Endothelial cell of umbilical vein (primary cell): ENCODE data around the gene TLR9. TPM values are rescaled to one million over a fixed set of nuclear protein-coding genes. Genes with fewer than 3 reads are reported as not detected.

Source experiments
- BruUV-seq: library from RNA; stranded (reverse); fragments of 400-500 nt; replicated peaks from 2 replicates; lab custom pipeline; 2021; lab: Mats Ljungman, UMichigan
- CTCF ChIA-PET: fragments of 300-600, 350-600 bp; sonication (Branson Sonifier 250); formaldehyde crosslinking; loops from one replicate; lab custom pipeline; 2021; ENCODE audit warnings: antibody characterized with exemption, inconsistent platforms; lab: Charles Lee
- POLR2A ChIA-PET: fragments of 300-600, 350-600 bp; sonication (Branson Sonifier 250); formaldehyde crosslinking; loops from one replicate; lab custom pipeline; 2021; ENCODE audit warnings: antibody characterized with exemption, inconsistent platforms; lab: Charles Lee
- DNase-seq: peaks from one replicate; pipeline ENCODE4 v3.0.0-alpha.2; 2011; ENCODE audit warnings: low read depth, low spot score
- FAIRE-seq: peaks from 2 replicates; lab custom pipeline; 2011; peaks lifted over from hg19 to GRCh38; lab: Jason Lieb, UNC
- H2AFZ ChIP-seq: 2 replicates; pipeline ENCODE4 v1.6.0; 2012; ENCODE audit warnings: low read depth, low read length, control low read depth, inconsistent platforms
- H3K27ac ChIP-seq: 2 replicates; pipeline ENCODE4 v1.5.1; 2011; ENCODE audit warnings: low read depth, mild to moderate bottlenecking, control low read depth, low read length, moderate library complexity; ENCODE audit not compliant: insufficient read depth
- H3K27me3 ChIP-seq, 2 experiments: 2 replicates each; pipeline versions ENCODE4 v1.6.0 to v1.6.1; 2011; ENCODE audit warnings: low read length in 2 of 2, mixed read lengths in 1 of 2; ENCODE audit not compliant: control insufficient read depth in 2 of 2, insufficient read depth in 2 of 2
- H3K36me3 ChIP-seq, 2 experiments: 2 replicates in 1 of 2; 3 replicates in 1 of 2; pipeline ENCODE4 v1.5.1; 2011; ENCODE audit warnings: low read length in 2 of 2, mild to moderate bottlenecking in 1 of 2, moderate library complexity in 1 of 2; ENCODE audit not compliant: control insufficient read depth in 2 of 2, insufficient read depth in 2 of 2; ENCODE audit errors: extremely low read depth in 1 of 2
- H3K4me1 ChIP-seq: 3 replicates; pipeline ENCODE4 v1.5.1; 2011; ENCODE audit warnings: mild to moderate bottlenecking, low read length; ENCODE audit not compliant: control insufficient read depth, insufficient read depth; ENCODE audit errors: extremely low read depth
- H3K4me2 ChIP-seq: 2 replicates; pipeline ENCODE4 v1.6.1; 2011; ENCODE audit warnings: low read length, control low read depth, mixed read lengths; ENCODE audit not compliant: insufficient read depth
- H3K4me3 ChIP-seq, 3 experiments: fragments of 200-600 bp in 1 of 3; sonication (generic), shearing (Covaris generic) in 1 of 3; replicated peaks in 1 of 3; 2 replicates each; pipeline ENCODE4 v1.5.1; 2011 to 2016; ENCODE audit warnings: control low read depth in 3 of 3, low read length in 3 of 3, mild to moderate bottlenecking in 2 of 3, inconsistent platforms in 1 of 3, low read depth in 1 of 3, moderate library complexity in 1 of 3; ENCODE audit not compliant: insufficient read depth in 1 of 3
- H3K79me2 ChIP-seq: 2 replicates; pipeline ENCODE4 v1.6.0; 2012; ENCODE audit warnings: low read length, inconsistent platforms; ENCODE audit not compliant: control insufficient read depth, insufficient read depth
- H3K9ac ChIP-seq: replicated peaks from 2 replicates; pipeline ENCODE3; 2011; ENCODE audit warnings: low read length, control low read depth; ENCODE audit not compliant: insufficient read depth; ENCODE audit errors: extremely low read depth
- H3K9me1 ChIP-seq: replicated peaks from 3 replicates; pipeline ENCODE4 v1.6.0; 2011; ENCODE audit warnings: mild to moderate bottlenecking, low read length; ENCODE audit not compliant: control insufficient read depth, insufficient read depth; ENCODE audit errors: extremely low read depth
- H3K9me3 ChIP-seq: replicated peaks from 2 replicates; pipeline ENCODE4 v1.5.1; 2012; ENCODE audit warnings: low read length, inconsistent platforms; ENCODE audit not compliant: control insufficient read depth, insufficient read depth
- H4K20me1 ChIP-seq: replicated peaks from 2 replicates; pipeline ENCODE3; 2011; ENCODE audit warnings: mild to moderate bottlenecking, low read length; ENCODE audit not compliant: control insufficient read depth, insufficient read depth; ENCODE audit errors: extremely low read depth
- EZH2 ChIP-seq: IDR thresholded peaks from 2 replicates; pipeline ENCODE4 v1.6.1; 2012; ENCODE audit warnings: borderline replicate concordance, low read depth, mild to moderate bottlenecking, moderate library complexity, low read length, inconsistent platforms; ENCODE audit not compliant: severe bottlenecking
- FOS ChIP-seq: IDR thresholded peaks from 2 replicates; pipeline ENCODE4 v1.6.1; 2011; ENCODE audit warnings: mild to moderate bottlenecking, low read length, moderate library complexity, borderline replicate concordance; ENCODE audit not compliant: insufficient read depth
- GATA2 ChIP-seq: IDR thresholded peaks from 2 replicates; pipeline ENCODE4 v1.7.0; 2011; ENCODE audit warnings: low read depth, mild to moderate bottlenecking, moderate library complexity, mixed read lengths, low read length; ENCODE audit not compliant: insufficient read length, insufficient read depth
- JUN ChIP-seq: IDR thresholded peaks from 2 replicates; pipeline ENCODE4 v1.6.1; 2011; ENCODE audit warnings: borderline replicate concordance, low read depth; ENCODE audit not compliant: insufficient read length, insufficient read depth
- MAX ChIP-seq: IDR thresholded peaks from 2 replicates; pipeline ENCODE4 v1.6.1; 2011; ENCODE audit not compliant: insufficient read depth, insufficient read length
- POLR2A ChIP-seq: IDR thresholded peaks from 2 replicates; pipeline ENCODE4 v1.6.1; 2012; ENCODE audit warnings: low read depth, mild to moderate bottlenecking, control low read depth, low read length
- POLR2AphosphoS5 ChIP-seq: IDR thresholded peaks from 2 replicates; pipeline ENCODE4 v1.6.1; 2012; ENCODE audit warnings: low read depth, mild to moderate bottlenecking, control low read depth, low read length, moderate library complexity; ENCODE audit not compliant: insufficient read depth
- dilution Hi-C: fragments of 300-500 bp; cut with MboI; formaldehyde crosslinking; loops from one replicate; pipeline ENCODE4 v1.15.0; 2019; ENCODE audit warnings: low sequenced_read_pairs; ENCODE audit not compliant: extremely low pct_ligation_motif_present
- intact Hi-C: fragments of 100-400 bp; cut with micrococcal nuclease; formaldehyde crosslinking; loops from one replicate; pipeline ENCODE4 v1.10.0; 2022
- polyA plus RNA-seq, 4 experiments: library from polyadenylated mRNA; depleted of rRNA in 3 of 4; stranded (reverse) in 3 of 4; unstranded in 1 of 4; fragments of >200 nt; gene quantifications; 2 replicates each; pipeline versions ENCODE4 v1.2.1 to v1.2.3, GENCODE V29; 2011 to 2012; ENCODE audit warnings: missing spikeins in 1 of 4
- total RNA-seq: library from RNA; stranded (reverse); gene quantifications from 2 replicates; pipeline ENCODE4 v1.2.3, GENCODE V29; 2021

The TLR9 gene
- total and polyA plus RNA-seq, 2 donors (not counting 3 experiments of a cell fraction or from before 2014, with no cell fraction given), result not detected

GRCh38 chr3:52198643-52199608 is 26.5 kb downstream of the TLR9 start:
- peak overlapping the region; percentile 73 for H3K9ac ChIP-seq
- CTCF ChIA-PET, result interaction anchor here (1.0 to 1.6 kb wide), 2 partner anchors 19 to 21 kb away, joined by 4 read pairs; no protein-coding TSS in a partner anchor
- H3K9me3 ChIP-seq, result no peaks in the 10 kb centered on the region
- H3K27ac ChIP-seq, result peak overlapping the region; percentile 62
- dilution Hi-C loops (no loop called here), intact Hi-C loops (loop anchor here (1.0 to 5.0 kb wide), 3 partner anchors 18 to 197 kb away; partner anchors contain the start of gene POC1A)
- H4K20me1 ChIP-seq, result no peaks in the 10 kb centered on the region
- H3K4me2 ChIP-seq, result peak overlapping the region; percentile 71
- FAIRE-seq (peak; percentile 78), DNase-seq (peak; percentile 30)
- TF ChIP-seq JUN, result no peak
- TF ChIP-seq FOS, result no peak
- no peak for TF ChIP-seq POLR2A
- TF ChIP-seq EZH2, result no peak
- no peak for TF ChIP-seq MAX
- no peak for TF ChIP-seq POLR2AphosphoS5
- TF ChIP-seq GATA2, result peak; percentile 63
- peaks cover 13 to 16% of the 10 kb centered on the region in 2 experiments for H3K36me3 ChIP-seq
- H3K9me1 ChIP-seq, result no peaks in the 10 kb centered on the region
- peak overlapping the region; percentile 89 to 93 (median 91) for H3K4me3 ChIP-seq
- no TSS peak for BruUV-seq
- no peaks in the 10 kb centered on the region for H3K27me3 ChIP-seq
- peak overlapping the region; percentile 79 for H2AFZ ChIP-seq
- peaks cover 15% of the 10 kb centered on the region for H3K79me2 ChIP-seq
- H3K4me1 ChIP-seq, result peaks cover 17% of the 10 kb centered on the region
- POLR2A ChIA-PET, result no interaction called here
